A673 (cell line): Measurements from ENCODE around the gene CETN3.

Source experiments
- EZH2 ChIP-seq: fragments of 200-600 bp; sonication (generic); IDR thresholded peaks from 2 replicates; pipeline ENCODE4 v1.6.1; 2017; ENCODE audit warnings: borderline replicate concordance, low read depth, mild to moderate bottlenecking, mixed read lengths, antibody characterized with exemption, low read length; ENCODE audit not compliant: poor library complexity, severe bottlenecking
- TF ChIP-seq, protein P1 (sequence below): fragments of 300-800, 200-600 bp; sonication (generic); conservative IDR thresholded peaks from 2 replicates; pipeline ENCODE4 v1.5.1; 2017; ENCODE audit warnings: low read depth, mild to moderate bottlenecking, antibody characterized with exemption, low read length, moderate library complexity, mixed read lengths

GRCh38 chr5:90344689-90345088, 64.9 kb downstream of the CETN3 start:
- TF ChIP-seq, protein P1, sequence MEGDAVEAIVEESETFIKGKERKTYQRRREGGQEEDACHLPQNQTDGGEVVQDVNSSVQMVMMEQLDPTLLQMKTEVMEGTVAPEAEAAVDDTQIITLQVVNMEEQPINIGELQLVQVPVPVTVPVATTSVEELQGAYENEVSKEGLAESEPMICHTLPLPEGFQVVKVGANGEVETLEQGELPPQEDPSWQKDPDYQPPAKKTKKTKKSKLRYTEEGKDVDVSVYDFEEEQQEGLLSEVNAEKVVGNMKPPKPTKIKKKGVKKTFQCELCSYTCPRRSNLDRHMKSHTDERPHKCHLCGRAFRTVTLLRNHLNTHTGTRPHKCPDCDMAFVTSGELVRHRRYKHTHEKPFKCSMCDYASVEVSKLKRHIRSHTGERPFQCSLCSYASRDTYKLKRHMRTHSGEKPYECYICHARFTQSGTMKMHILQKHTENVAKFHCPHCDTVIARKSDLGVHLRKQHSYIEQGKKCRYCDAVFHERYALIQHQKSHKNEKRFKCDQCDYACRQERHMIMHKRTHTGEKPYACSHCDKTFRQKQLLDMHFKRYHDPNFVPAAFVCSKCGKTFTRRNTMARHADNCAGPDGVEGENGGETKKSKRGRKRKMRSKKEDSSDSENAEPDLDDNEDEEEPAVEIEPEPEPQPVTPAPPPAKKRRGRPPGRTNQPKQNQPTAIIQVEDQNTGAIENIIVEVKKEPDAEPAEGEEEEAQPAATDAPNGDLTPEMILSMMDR = no peak
- TF ChIP-seq EZH2 = no peak
